ENCODE measurements around the gene HINT1.
A peak's percentile ranks its signal among the peaks of the same experiment; 100 is the strongest.
"Not testable (repeated sequence)": the region's sequence is repeated elsewhere in the genome, so short reads cannot be mapped to it uniquely, and the experiment has no call there.

Gene HINT1

GRCh38 chr5:131170540-131171275 lies 5.7 kb upstream of the HINT1 start, which contains the start of gene LYRM7:
TSS of gene LYRM7 (plus strand) at chr5:131170944. CDS start at chr5:131171021, 77 bp downstream.
- peak; percentile 71 for DNase-seq

GRCh38 chr5:131169810-131170539 lies 4.9 kb upstream of the HINT1 start:
- no peak for DNase-seq

- DNase-seq: no peak
Measured at GRCh38 chr5:131167615-131168014, 2.6 kb upstream of the HINT1 start.

- DNase-seq: no peak
Measured at GRCh38 chr5:131164191-131165118, 601 bp downstream of the HINT1 start.

- no peak for DNase-seq
Measured at GRCh38 chr5:131163276-131164119, 1.6 kb downstream of the HINT1 start.

- no peak for DNase-seq
Measured at GRCh38 chr5:131160134-131160533, 4.9 kb downstream of the HINT1 start.

GRCh38 chr5:131156957-131157356 lies 8.1 kb downstream of the HINT1 start:
- DNase-seq: no peak

GRCh38 chr5:131156385-131156784 lies 8.7 kb downstream of the HINT1 start:
- no peak for DNase-seq

GRCh38 chr5:131151216-131151615 lies 13.8 kb downstream of the HINT1 start:
- no peak for DNase-seq

- no peak for DNase-seq
Measured at GRCh38 chr5:131150408-131150807, 14.6 kb downstream of the HINT1 start.

- no peak for DNase-seq
Measured at GRCh38 chr5:131148835-131149234, 16.2 kb downstream of the HINT1 start.

- no peak for DNase-seq
Measured at GRCh38 chr5:131147258-131147657, 17.8 kb downstream of the HINT1 start.

GRCh38 chr5:131142970-131143617 lies 22.0 kb downstream of the HINT1 start:
- no peak for DNase-seq

- no peak for DNase-seq
Measured at GRCh38 chr5:131139321-131139720, 25.7 kb downstream of the HINT1 start.

GRCh38 chr5:131138406-131138805 lies 26.6 kb downstream of the HINT1 start:
- not testable (repeated sequence) for DNase-seq

- not testable (repeated sequence) for DNase-seq
Measured at GRCh38 chr5:131133091-131133490, 32.0 kb downstream of the HINT1 start.

- DNase-seq: no peak
Measured at GRCh38 chr5:131129306-131129705, 35.8 kb downstream of the HINT1 start.

- not testable (repeated sequence) for DNase-seq
Measured at GRCh38 chr5:131127244-131127643, 37.8 kb downstream of the HINT1 start.

- no peak for DNase-seq
Measured at GRCh38 chr5:131114754-131115153, 50.3 kb downstream of the HINT1 start.

- no peak for DNase-seq
Measured at GRCh38 chr5:131112424-131112823, 52.6 kb downstream of the HINT1 start.

- DNase-seq: no peak
Measured at GRCh38 chr5:131110256-131110594, 54.8 kb downstream of the HINT1 start.

All from NCI-H1417 treated with DMSO at 0.1 percent for 48 hours (cell line).